GM18505 (cell line): Measurements from ENCODE around the gene GDPD5.

Experiments
- ATAC-seq: cut with Tn5 transposase; IDR thresholded peaks from one replicate; pipeline ENCODE4 v1.9.1; 2021; ENCODE audit not compliant: unreplicated experiment
- POLR2A ChIP-seq: IDR thresholded peaks from 4 replicates; pipeline ENCODE4 v1.6.1; 2011; ENCODE audit warnings: borderline replicate concordance; ENCODE audit not compliant: insufficient read depth, insufficient read length; ENCODE audit errors: extremely low read depth

Gene GDPD5

GRCh38 chr11:75554258-75555022, 28.7 kb upstream of the GDPD5 start:
- ATAC-seq, result no peak
- no peak for TF ChIP-seq POLR2A

GRCh38 chr11:75553889-75554257, 28.1 kb upstream of the GDPD5 start:
- no peak for ATAC-seq
- TF ChIP-seq POLR2A, result no peak

DNA sequence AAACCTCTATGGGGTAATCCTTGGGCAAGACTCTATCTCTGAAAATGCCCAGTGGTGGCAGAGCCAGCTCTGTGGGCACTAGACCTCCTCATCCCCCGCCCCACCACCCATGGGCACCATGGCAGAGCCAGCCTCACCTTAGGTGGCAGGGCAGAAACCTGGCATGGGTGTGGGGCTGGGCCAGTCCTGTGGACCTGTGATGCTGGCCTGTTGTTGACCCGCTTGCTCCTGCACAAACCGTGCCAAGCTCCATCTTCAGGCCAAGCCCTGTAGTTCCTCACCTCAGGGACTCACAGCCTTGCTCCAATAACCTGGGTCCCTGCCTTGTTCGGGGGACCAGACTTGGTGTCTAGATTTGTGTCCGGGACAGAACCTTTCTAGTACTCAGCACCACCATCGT, 27.4 kb upstream of the GDPD5 start:
- TF ChIP-seq POLR2A, result no peak
- no peak for ATAC-seq

DNA sequence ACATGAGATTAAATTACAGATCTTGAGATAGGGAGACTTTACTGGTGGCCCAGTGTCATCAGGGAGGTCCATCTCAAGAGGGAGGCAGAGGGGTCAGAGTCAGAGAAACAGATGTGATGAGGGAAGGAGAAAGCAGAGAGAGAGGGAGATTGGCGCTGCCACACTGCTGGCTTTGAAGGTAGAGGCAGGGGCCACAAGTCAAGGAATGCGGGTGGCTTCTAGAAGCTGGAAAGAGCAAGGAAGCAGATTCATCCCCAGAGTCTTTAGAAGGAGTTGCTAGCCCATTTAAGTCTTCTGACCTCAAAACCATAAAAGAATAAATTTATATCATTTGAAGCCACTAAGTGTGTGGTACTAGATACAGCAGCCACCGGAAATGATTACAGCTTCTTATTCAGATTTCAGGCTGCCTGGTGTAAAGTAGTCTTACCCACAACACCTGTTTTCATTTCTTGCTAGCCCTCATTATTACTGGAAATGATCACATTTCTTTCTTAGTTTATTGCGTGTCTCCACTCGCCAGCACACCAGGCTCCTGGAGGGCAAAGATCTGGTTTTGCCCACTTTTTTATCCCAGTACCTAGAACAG, 23.7 kb upstream of the GDPD5 start:
- no peak for TF ChIP-seq POLR2A
- no peak for ATAC-seq

- no peak for TF ChIP-seq POLR2A
- ATAC-seq, result no peak
These were observed 23.0 kb upstream of the GDPD5 start for GRCh38 chr11:75548595-75549272.

- ATAC-seq, result no peak
- TF ChIP-seq POLR2A, result no peak
These were observed 21.9 kb upstream of the GDPD5 start for GRCh38 chr11:75547617-75548058.

DNA sequence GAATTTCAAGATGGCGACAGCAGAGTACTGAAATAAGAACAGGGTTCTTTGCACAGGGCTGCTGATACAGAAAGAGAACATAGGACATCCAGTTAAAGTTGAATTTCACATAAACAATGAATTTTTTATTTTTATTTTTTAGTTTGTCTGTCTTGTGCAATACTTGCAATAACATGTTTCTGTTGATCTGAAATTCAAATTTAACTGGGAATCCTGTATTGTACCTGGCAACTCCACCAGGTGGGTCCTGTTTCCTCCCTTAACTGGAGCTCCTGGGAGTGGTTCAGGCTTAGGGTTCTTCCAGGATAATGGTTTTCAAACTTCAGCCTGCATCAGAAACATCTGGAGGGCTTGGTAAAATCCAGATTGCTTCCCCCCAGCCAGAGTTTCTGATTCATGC, 21.4 kb upstream of the GDPD5 start:
- TF ChIP-seq POLR2A, result no peak
- ATAC-seq, result no peak

DNA sequence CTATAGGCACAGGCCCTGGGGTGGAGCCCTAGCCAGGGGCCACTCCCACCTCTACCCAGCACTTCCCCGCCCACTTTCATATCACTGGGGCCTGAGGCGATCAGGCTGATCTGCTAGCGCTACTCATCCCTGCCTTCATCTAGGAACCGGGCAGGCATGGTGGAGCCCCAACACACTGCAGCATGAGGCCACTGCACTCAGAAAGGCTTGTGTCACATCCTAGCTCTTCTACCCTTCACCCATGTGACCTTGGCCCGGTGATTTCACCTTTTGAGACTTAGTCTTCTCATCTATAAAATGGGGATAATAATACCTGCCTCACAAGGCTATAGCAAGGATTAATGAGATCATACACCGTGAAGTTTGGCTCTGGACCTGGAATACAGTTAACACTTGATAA, 18.1 kb upstream of the GDPD5 start:
- TF ChIP-seq POLR2A, result no peak
- ATAC-seq, result no peak

- ATAC-seq, result no peak
- no peak for TF ChIP-seq POLR2A
These were observed 16.3 kb upstream of the GDPD5 start for GRCh38 chr11:75542088-75542438.

GRCh38 chr11:75541193-75542087, 15.7 kb upstream of the GDPD5 start:
- no peak for TF ChIP-seq POLR2A
- ATAC-seq, result no peak

- ATAC-seq, result no peak
- TF ChIP-seq POLR2A, result no peak
These were observed 14.0 kb upstream of the GDPD5 start for GRCh38 chr11:75539459-75540334.

DNA sequence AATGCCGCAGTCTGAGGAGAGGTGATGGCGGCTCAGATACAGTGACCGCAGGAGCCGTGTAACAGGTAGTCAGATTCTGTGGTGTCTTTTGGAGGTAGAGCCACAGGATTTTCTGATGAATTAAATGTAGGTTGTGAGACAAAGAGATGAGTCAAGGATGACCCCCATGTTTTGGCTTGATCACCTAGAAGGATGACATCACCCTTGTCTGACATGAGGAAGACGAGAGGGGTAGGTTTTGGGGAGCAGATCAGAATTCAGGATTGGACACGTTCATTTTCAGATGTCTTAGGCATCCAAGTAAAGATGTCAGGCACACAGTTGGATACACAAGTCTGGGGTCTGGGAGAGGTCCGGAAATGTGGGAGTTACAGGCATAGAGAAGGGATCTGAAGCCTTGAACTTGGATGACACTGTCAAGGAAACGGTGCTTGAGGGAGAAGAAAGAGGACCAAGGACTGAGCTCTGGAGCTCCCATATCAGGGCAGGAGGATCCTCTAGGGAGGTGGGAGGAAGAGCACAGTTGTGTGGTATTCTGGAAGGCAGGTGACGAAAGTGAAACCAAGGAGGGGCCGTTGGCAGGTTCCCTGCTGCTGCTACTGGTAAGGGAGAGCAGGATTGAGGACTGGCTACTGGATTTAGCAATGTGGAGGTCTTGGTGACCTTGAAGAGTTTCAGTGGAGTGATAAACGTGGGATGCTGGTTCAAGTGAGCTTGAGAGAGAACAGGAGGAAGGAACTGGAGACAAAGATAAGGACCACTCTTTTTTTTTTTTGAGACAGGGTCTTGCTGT, 12.6 kb upstream of the GDPD5 start:
- no peak for ATAC-seq
- no peak for TF ChIP-seq POLR2A

- no peak for ATAC-seq
- no peak for TF ChIP-seq POLR2A
These were observed 12.0 kb upstream of the GDPD5 start for GRCh38 chr11:75537740-75538139.
